ENCODE results near the gene SRD5A1.

- TF ChIP-seq GATA2 (IDR thresholded peaks at IDR 0.05; ENCODE audit: low read depth, low read length) = no peak
- no peak for TF ChIP-seq GATA3 (IDR thresholded peaks at IDR 0.05; ENCODE audit: low read depth, low read length)
Observed at GRCh38 chr5:6616632-6617031, 16.6 kb upstream of the SRD5A1 start.

Measured in SH-SY5Y (cell line).